ENCODE results near the gene LSMEM2.

DNA sequence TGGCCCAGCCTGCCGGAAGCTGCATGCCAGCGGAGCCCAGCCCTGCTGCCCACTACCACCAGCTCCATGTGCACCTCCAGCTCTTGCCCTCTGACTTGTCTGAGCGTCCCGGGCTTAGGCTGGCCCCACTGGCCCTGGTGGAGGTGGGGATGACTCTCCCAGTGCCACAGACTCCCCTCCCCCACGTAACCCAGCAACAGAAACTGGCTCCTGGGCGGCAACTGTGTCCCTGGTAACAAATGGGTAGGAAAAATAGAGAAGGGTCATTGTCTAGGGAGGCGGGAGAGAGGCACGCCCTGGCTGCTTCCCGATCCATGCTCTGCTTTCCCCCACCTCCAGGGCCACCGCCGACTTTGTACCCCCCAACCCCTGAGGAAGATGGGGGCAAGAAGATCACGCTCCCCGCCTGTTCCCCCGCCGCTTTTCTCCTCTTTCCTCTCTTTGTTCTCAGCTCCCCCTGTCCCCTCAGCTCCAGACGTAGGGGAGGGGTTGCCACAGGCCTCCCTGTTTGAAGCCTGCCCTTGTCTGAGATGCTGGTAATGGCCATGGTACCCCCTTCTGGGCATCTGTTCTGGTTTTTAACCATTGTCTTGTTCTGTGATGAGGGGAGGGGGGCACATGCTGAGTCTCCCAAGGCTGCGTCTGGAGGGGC is 20.7 kb upstream of the LSMEM2 start:
- TF ChIP-seq POLR2AphosphoS5 (IDR thresholded peaks at IDR 0.05; ENCODE audit: borderline replicate concordance, low read depth, low read length) (no peak), EZH2 (IDR thresholded peaks at IDR 0.05) (no peak)

Data from SK-N-MC (cell line).